ENCODE results near the gene NXPH1. TPM values are rescaled to one million over a fixed set of nuclear protein-coding genes. Genes with fewer than 3 reads are reported as not detected.

The NXPH1 gene
- total RNA-seq: not detected in 3 replicates
- long read RNA-seq: 0 reads

GRCh38 chr7:8433477-8434289 lies at the start of gene NXPH1:
Gene NXPH1 (plus strand): TSS chr7:8433609.
- H3K27ac Mint-ChIP-seq (ENCODE audit: unreplicated experiment): no peak within 1 kb of the TSS
- H3K4me1 Mint-ChIP-seq (ENCODE audit: low read depth): peaks cover 18% of the 10 kb centered on the region
- H3K9me3 Mint-ChIP-seq (ENCODE audit: low read depth): no peaks in the 10 kb centered on the region
- TF ChIP-seq CTCF (IDR thresholded peaks at IDR 0.05): peak; percentile 47
- H3K4me3 Mint-ChIP-seq (ENCODE audit: unreplicated experiment): peak within 1 kb of the TSS; percentile 57
- peaks cover 77% of the 10 kb centered on the region for H3K27me3 Mint-ChIP-seq (ENCODE audit: low read depth)
- H3K36me3 Mint-ChIP-seq (ENCODE audit: low read depth): peaks cover 6% of the 10 kb centered on the region
- no peak for DNase-seq (ENCODE audit: low spot score)

GRCh38 chr7:8384901-8385300 lies 48.5 kb upstream of the NXPH1 start:
- no peak for TF ChIP-seq CTCF (IDR thresholded peaks at IDR 0.05)
- H3K27me3 Mint-ChIP-seq (ENCODE audit: low read depth): peaks cover 11% of the 10 kb centered on the region
- no peak overlapping the region for H3K4me3 Mint-ChIP-seq (ENCODE audit: unreplicated experiment)
- H3K27ac Mint-ChIP-seq (ENCODE audit: unreplicated experiment): no peak overlapping the region
- no peak for DNase-seq (ENCODE audit: low spot score)
- no peaks in the 10 kb centered on the region for H3K36me3 Mint-ChIP-seq (ENCODE audit: low read depth)
- no peaks in the 10 kb centered on the region for H3K9me3 Mint-ChIP-seq (ENCODE audit: low read depth)
- no peaks in the 10 kb centered on the region for H3K4me1 Mint-ChIP-seq (ENCODE audit: low read depth)

GRCh38 chr7:8386926-8387550 lies 46.4 kb upstream of the NXPH1 start:
- no peak for TF ChIP-seq CTCF (IDR thresholded peaks at IDR 0.05)
- H3K27ac Mint-ChIP-seq (ENCODE audit: unreplicated experiment): no peak overlapping the region
- DNase-seq (ENCODE audit: low spot score): no peak
- H3K4me3 Mint-ChIP-seq (ENCODE audit: unreplicated experiment): no peak overlapping the region
- H3K4me1 Mint-ChIP-seq (ENCODE audit: low read depth): no peaks in the 10 kb centered on the region
- H3K36me3 Mint-ChIP-seq (ENCODE audit: low read depth): no peaks in the 10 kb centered on the region
- peaks cover 11% of the 10 kb centered on the region for H3K27me3 Mint-ChIP-seq (ENCODE audit: low read depth)
- no peaks in the 10 kb centered on the region for H3K9me3 Mint-ChIP-seq (ENCODE audit: low read depth)

- Mint-ChIP-seq H3K36me3 (ENCODE audit: low read depth) (no peaks in the 10 kb centered on the region), H3K4me3 (ENCODE audit: unreplicated experiment) (no peak overlapping the region), H3K4me1 (ENCODE audit: low read depth) (no peaks in the 10 kb centered on the region), H3K27me3 (ENCODE audit: low read depth) (peaks cover 11% of the 10 kb centered on the region), H3K9me3 (ENCODE audit: low read depth) (no peaks in the 10 kb centered on the region), H3K27ac (ENCODE audit: unreplicated experiment) (no peak overlapping the region)
- no peak for TF ChIP-seq CTCF (IDR thresholded peaks at IDR 0.05)
- DNase-seq (ENCODE audit: low spot score): no peak
Measured at GRCh38 chr7:8387551-8388256, 45.7 kb upstream of the NXPH1 start.

GRCh38 chr7:8388257-8388625 lies 45.2 kb upstream of the NXPH1 start:
- no peak for DNase-seq (ENCODE audit: low spot score)
- H3K9me3 Mint-ChIP-seq (ENCODE audit: low read depth): no peaks in the 10 kb centered on the region
- TF ChIP-seq CTCF (IDR thresholded peaks at IDR 0.05): no peak
- H3K4me1 Mint-ChIP-seq (ENCODE audit: low read depth): no peaks in the 10 kb centered on the region
- no peak overlapping the region for H3K4me3 Mint-ChIP-seq (ENCODE audit: unreplicated experiment)
- peaks cover 11% of the 10 kb centered on the region for H3K27me3 Mint-ChIP-seq (ENCODE audit: low read depth)
- H3K36me3 Mint-ChIP-seq (ENCODE audit: low read depth): no peaks in the 10 kb centered on the region
- H3K27ac Mint-ChIP-seq (ENCODE audit: unreplicated experiment): no peak overlapping the region

Data from chondrocyte (in vitro differentiated cells).